KMS-11 (cell line): ENCODE data around the gene DDX1.

Source experiments
- H2AFZ ChIP-seq: fragments of 200-600 bp; sonication (generic); 2 replicates; pipeline ENCODE4 v1.6.1; 2016; ENCODE audit warnings: antibody characterized with exemption, mixed run types, low read depth
- H3K27ac ChIP-seq: fragments of 200-600 bp; sonication (generic); 2 replicates; pipeline ENCODE4 v1.6.1; 2016; ENCODE audit warnings: mild to moderate bottlenecking, mixed run types
- H3K27me3 ChIP-seq: fragments of 200-600 bp; sonication (generic); 2 replicates; pipeline ENCODE4 v1.6.1; 2017; ENCODE audit warnings: mild to moderate bottlenecking, low read depth, mixed run types, moderate library complexity; ENCODE audit not compliant: insufficient read depth
- H3K36me3 ChIP-seq: fragments of 200-600 bp; sonication (generic); 2 replicates; pipeline ENCODE4 v1.6.1; 2017; ENCODE audit warnings: mild to moderate bottlenecking, mixed run types; ENCODE audit not compliant: insufficient read depth
- H3K4me1 ChIP-seq: fragments of 200-600 bp; sonication (generic); 2 replicates; pipeline ENCODE4 v1.6.1; 2016; ENCODE audit warnings: mild to moderate bottlenecking, low read depth, mixed run types; ENCODE audit not compliant: poor library complexity, severe bottlenecking
- H3K4me2 ChIP-seq: fragments of 200-600 bp; sonication (generic); 2 replicates; pipeline ENCODE4 v1.7.0; 2016; ENCODE audit warnings: mild to moderate bottlenecking, mixed run types
- H3K4me3 ChIP-seq: fragments of 200-600 bp; sonication (generic); IDR thresholded peaks from 2 replicates; pipeline ENCODE4 v1.6.1; 2017; ENCODE audit warnings: low read depth, low read length, mixed read lengths; ENCODE audit not compliant: insufficient read depth
- H3K79me2 ChIP-seq: fragments of 200-600 bp; sonication (generic); 2 replicates; pipeline ENCODE4 v1.6.1; 2016; ENCODE audit warnings: low read depth, mixed run types; ENCODE audit not compliant: insufficient read depth
- H3K9ac ChIP-seq: fragments of 200-600 bp; sonication (generic); 2 replicates; pipeline ENCODE4 v1.6.1; 2016; ENCODE audit warnings: mild to moderate bottlenecking, mixed run types
- H4K20me1 ChIP-seq: fragments of 200-600 bp; sonication (generic); 2 replicates; pipeline ENCODE4 v1.6.1; 2016; ENCODE audit warnings: mild to moderate bottlenecking, mixed run types; ENCODE audit not compliant: insufficient read depth
- TF ChIP-seq, protein P1 (sequence below): fragments of 200-600 bp; sonication (generic); conservative IDR thresholded peaks from 2 replicates; pipeline ENCODE4 v1.6.1; 2017; ENCODE audit warnings: low read depth, mild to moderate bottlenecking, antibody characterized with exemption, low read length, moderate library complexity, mixed read lengths

DDX1 gene

DNA sequence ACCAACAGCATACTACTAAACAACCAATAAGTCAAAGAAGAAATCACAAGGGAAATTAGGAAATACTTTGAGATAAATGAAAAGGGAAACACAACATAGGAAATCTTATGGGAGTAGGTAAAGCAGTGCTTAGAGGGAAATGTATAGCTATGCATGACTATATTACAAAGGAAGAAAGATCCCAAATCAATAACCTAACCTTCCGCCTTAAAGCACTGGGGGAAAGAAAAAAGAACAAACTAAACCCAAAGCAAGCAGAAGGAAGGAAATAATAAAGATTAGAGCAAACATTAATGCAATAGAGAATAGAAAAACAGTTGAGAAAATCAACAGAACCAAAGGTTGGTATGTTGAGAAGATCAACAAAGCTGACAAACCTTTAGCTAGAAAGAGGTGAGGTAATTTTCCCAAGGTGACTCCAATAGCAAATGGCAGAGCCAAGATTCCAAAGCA, 49.9 kb downstream of the DDX1 start:
- Histone ChIP-seq H3K79me2 (no peaks in the 10 kb centered on the region), H3K4me1 (peaks cover 11% of the 10 kb centered on the region), H3K36me3 (no peaks in the 10 kb centered on the region), H3K4me3 (no peak overlapping the region), H3K4me2 (no peak overlapping the region), H4K20me1 (no peaks in the 10 kb centered on the region), H2AFZ (no peak overlapping the region), H3K27ac (no peak overlapping the region), H3K9ac (no peak overlapping the region), H3K27me3 (no peaks in the 10 kb centered on the region)
- TF ChIP-seq, protein P1, sequence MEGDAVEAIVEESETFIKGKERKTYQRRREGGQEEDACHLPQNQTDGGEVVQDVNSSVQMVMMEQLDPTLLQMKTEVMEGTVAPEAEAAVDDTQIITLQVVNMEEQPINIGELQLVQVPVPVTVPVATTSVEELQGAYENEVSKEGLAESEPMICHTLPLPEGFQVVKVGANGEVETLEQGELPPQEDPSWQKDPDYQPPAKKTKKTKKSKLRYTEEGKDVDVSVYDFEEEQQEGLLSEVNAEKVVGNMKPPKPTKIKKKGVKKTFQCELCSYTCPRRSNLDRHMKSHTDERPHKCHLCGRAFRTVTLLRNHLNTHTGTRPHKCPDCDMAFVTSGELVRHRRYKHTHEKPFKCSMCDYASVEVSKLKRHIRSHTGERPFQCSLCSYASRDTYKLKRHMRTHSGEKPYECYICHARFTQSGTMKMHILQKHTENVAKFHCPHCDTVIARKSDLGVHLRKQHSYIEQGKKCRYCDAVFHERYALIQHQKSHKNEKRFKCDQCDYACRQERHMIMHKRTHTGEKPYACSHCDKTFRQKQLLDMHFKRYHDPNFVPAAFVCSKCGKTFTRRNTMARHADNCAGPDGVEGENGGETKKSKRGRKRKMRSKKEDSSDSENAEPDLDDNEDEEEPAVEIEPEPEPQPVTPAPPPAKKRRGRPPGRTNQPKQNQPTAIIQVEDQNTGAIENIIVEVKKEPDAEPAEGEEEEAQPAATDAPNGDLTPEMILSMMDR, result no peak

DNA sequence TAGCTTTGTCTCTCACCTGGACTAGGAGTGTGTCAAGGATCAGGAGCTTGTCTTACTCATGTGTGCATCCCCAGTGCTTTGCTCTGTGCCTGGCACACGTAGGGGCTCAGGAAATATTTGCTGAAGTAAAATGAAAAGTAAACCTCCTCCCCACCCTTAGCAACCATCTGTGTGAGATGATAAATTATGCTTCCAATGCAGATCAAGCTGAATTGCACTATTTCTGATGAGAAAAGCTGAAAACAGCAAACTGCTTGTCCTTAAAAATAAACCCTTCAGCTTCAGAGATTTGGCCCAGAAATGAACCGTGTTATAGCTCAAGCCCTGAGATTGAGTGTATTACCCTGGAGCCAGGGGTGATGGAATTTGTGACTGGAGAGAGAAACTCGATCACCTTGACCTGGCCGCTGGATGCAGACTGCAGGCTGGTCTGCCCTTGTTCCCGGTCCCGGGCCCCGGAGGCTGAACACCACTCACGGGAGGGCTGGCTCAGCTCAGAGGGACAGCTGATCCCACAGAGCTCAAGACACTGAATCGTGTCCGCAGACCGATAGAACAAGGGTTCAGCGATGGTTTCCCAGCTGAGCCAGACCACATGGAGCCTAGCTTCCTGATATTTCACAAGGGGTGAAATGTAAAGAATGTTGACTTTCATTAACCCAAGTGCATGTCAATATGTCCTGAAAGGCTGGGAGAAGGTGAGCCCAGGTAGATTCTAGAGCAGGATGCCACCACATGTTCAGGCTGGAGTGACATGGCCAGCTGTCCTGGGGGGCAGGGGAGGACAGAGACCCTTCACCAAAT, 50.5 kb downstream of the DDX1 start:
- TF ChIP-seq, protein P1, result no peak
- Histone ChIP-seq H3K36me3 (no peaks in the 10 kb centered on the region), H3K79me2 (no peaks in the 10 kb centered on the region), H3K27ac (no peak overlapping the region), H3K9ac (no peak overlapping the region), H3K4me1 (peaks cover 7% of the 10 kb centered on the region), H2AFZ (no peak overlapping the region), H3K27me3 (no peaks in the 10 kb centered on the region), H3K4me2 (no peak overlapping the region), H4K20me1 (no peaks in the 10 kb centered on the region), H3K4me3 (no peak overlapping the region)

DNA sequence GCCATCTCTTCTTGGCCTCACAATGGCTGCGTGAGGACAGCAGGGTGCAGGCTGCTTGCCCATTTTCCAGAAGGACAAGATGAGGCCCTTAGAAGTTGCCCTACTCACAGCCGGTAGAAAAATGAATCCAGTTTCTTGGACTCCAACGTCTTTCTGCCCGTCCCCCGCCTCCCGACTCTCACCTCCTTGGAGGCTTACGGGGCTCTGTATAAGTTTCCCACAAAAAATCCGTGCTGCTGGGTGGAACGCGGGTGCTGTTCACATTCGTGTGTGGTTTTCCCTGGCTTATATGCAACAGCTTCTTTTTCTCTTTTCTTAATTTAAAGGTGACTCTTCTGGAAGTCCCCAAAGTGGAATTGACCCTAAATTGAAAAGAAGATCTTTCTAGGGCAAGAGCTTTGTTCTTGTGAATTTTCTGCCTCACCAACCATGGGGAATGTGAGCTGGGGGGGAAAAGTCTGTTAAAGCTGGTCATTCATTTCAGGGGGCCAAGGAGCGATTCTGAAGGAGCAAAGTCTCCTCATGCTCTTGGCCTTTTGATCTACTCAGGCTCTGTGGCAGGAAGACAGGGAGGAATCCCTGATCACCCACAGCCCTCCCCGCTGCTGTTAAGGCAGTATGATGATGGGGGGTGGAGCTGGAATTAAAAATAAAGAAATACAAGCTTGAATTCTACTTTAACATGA, 51.3 kb downstream of the DDX1 start:
- H3K27ac ChIP-seq, result no peak overlapping the region
- H3K4me1 ChIP-seq, result no peaks in the 10 kb centered on the region
- TF ChIP-seq, protein P1, result no peak
- no peak overlapping the region for H3K9ac ChIP-seq
- no peak overlapping the region for H3K4me3 ChIP-seq
- no peak overlapping the region for H3K4me2 ChIP-seq
- no peaks in the 10 kb centered on the region for H3K27me3 ChIP-seq
- H3K36me3 ChIP-seq, result no peaks in the 10 kb centered on the region
- H3K79me2 ChIP-seq, result no peaks in the 10 kb centered on the region
- H2AFZ ChIP-seq, result no peak overlapping the region
- no peaks in the 10 kb centered on the region for H4K20me1 ChIP-seq

DNA sequence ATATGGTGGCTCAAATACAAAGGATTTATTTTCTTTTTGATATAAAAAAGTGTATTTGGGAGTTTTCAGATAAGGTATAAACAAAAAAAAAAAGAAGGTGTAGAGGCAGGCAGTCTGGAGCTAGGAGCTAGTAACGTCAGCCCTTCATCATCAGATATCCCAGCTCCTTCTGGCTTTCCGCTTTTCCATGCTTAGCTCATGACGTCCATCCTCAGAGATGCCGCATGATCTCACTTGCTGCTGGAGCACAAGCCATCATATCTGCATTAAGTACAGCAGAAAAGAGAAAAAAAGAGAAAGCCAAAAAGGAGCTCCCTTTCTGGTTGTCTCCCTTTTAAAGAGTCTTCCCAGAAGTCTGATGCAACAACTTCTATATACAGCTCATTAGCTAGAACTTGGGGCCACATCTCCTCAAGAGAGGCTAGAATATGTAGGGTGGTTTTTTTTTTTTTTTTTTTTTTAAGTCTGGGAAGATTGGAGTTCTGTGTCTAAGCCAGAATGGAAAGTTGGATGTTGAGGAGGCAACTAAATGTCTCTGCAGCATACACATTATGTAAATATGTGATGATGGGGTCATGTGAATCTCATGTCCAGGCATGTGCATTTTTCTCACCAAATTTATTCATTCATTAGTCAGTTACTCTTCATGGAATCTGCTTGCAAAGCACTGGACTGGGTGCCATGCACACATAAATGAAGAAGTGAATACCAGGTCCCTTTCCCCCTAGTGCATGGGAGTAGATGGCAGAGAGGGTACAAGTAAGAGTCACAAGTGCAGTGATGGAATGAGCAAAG, 52.3 kb downstream of the DDX1 start:
- no peak overlapping the region for H3K9ac ChIP-seq
- no peak overlapping the region for H3K4me3 ChIP-seq
- no peak overlapping the region for H3K27ac ChIP-seq
- no peaks in the 10 kb centered on the region for H3K36me3 ChIP-seq
- H4K20me1 ChIP-seq, result no peaks in the 10 kb centered on the region
- H3K27me3 ChIP-seq, result no peaks in the 10 kb centered on the region
- H3K4me1 ChIP-seq, result no peaks in the 10 kb centered on the region
- no peak overlapping the region for H3K4me2 ChIP-seq
- H3K79me2 ChIP-seq, result no peaks in the 10 kb centered on the region
- H2AFZ ChIP-seq, result no peak overlapping the region
- TF ChIP-seq, protein P1, result no peak
